GM06990 (cell line): ENCODE data around the gene CACNB1.

Source experiments
- DNase-seq: peaks from one replicate; pipeline ENCODE4 v3.0.0-alpha.2; 2011; ENCODE audit not compliant: insufficient read length; ENCODE audit errors: extremely low read depth
- H3K27me3 ChIP-seq: replicated peaks from 2 replicates; pipeline ENCODE4 v1.6.0; 2011; ENCODE audit warnings: low read length; ENCODE audit not compliant: control insufficient read depth, insufficient read depth
- H3K36me3 ChIP-seq: 2 replicates; pipeline ENCODE4 v1.5.1; 2011; ENCODE audit warnings: low read length; ENCODE audit not compliant: control insufficient read depth, insufficient read depth
- H3K4me3 ChIP-seq: replicated peaks from 2 replicates; pipeline ENCODE4 v1.5.1; 2011; ENCODE audit warnings: low read depth, mild to moderate bottlenecking, control low read depth, low read length
- TF ChIP-seq, protein P1 (sequence below): IDR thresholded peaks from 2 replicates; pipeline ENCODE4 v1.5.1; 2011; ENCODE audit warnings: low read length, control low read depth, mild to moderate bottlenecking, inconsistent platforms; ENCODE audit not compliant: insufficient read depth, poor library complexity, severe bottlenecking

Gene CACNB1

DNA sequence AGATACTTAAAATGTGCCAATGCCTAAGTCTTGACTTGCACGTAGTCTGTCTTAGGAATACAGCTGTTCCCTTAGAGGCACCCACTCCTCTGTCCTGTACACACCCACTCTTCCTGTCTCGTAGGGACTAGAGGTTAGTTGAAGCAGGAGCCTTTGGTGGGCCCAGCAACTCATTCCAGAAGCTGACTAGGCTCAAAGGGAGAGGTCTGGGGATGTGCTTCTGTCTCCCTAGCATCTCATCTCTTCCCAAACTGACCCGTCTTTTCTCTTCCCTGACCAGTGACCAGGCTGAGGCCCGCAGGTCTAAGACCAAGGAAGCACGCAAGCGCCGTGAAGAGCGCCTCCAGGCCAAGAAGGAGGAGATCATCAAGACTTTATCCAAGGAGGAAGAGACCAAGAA lies 6.8 kb upstream of the CACNB1 start:
- TF ChIP-seq, protein P1, sequence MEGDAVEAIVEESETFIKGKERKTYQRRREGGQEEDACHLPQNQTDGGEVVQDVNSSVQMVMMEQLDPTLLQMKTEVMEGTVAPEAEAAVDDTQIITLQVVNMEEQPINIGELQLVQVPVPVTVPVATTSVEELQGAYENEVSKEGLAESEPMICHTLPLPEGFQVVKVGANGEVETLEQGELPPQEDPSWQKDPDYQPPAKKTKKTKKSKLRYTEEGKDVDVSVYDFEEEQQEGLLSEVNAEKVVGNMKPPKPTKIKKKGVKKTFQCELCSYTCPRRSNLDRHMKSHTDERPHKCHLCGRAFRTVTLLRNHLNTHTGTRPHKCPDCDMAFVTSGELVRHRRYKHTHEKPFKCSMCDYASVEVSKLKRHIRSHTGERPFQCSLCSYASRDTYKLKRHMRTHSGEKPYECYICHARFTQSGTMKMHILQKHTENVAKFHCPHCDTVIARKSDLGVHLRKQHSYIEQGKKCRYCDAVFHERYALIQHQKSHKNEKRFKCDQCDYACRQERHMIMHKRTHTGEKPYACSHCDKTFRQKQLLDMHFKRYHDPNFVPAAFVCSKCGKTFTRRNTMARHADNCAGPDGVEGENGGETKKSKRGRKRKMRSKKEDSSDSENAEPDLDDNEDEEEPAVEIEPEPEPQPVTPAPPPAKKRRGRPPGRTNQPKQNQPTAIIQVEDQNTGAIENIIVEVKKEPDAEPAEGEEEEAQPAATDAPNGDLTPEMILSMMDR, result no peak
- DNase-seq, result no peak
- Histone ChIP-seq H3K27me3 (no peaks in the 10 kb centered on the region), H3K36me3 (peaks cover 27% of the 10 kb centered on the region), H3K4me3 (no peak overlapping the region)

DNA sequence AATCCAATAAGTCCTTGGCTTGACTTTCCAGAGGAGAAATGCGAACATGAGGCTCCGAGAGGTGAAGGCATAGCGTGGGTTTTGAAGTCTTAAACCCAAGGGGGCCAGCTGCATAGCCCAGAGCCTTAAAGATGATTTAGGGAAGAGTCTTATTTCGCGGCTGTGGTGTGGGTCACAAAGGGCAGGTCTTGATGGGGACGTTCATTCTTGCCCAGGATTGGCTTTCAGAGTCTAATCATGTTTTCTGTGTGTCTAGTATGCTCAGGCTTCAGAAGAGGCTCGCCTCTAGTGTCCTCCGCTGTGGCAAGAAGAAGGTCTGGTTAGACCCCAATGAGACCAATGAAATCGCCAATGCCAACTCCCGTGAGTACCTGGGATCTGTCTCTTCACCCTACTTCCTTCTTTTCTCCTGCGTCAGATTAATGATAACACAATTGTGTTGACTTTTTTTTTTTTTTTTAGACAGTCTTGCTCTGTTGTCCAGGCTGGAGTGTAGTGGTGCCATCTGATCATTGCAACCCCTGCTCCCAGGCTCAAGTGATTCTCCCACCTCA lies 3.6 kb upstream of the CACNB1 start:
- TF ChIP-seq, protein P1, result no peak

DNA sequence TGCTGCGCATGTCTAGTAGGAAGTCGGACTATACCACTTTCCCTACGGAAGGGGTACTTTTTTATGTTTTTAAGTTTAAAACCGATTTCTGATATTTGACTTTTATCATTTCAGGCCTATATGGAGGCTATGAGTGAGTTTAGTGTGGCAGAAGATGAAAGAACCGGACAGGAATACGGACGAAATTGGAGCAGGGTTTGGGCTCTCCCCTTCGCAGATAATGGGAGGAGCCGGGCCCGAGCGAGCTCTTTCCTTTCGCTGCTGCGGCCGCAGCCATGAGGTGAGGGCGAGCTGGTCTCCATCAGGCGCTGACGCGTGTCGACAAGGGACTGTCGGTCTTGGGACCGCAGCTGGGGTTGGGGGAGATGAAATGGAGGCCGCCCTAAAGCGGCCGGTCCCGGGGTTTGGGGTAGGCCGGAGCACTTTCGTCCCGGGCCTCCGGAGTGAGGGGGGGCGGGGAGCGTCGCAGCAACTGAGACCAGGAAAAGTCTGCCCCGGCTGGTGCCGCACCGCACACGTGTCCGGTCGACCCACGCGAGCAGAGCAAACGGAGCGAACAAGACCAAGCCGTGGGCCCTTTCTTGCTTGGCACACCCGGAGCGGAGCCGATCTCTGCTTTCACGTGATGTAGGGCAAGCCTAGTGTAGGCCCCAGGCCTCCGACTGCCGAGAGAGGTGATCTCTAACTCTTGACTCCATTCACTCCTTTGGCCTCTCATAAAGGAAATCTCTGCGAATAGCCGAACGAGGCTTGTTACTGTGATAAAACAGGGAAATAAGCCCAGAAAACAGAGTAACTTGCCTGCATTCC lies 2.8 kb upstream of the CACNB1 start, which contains the start of gene RPL19:
TSS of gene RPL19 (plus strand) at position 214 of the 810 bp plus-strand sequence. CDS start at position 276, 62 bp downstream.
- TF ChIP-seq, protein P1, result no peak
- Histone ChIP-seq H3K4me3 (peak within 1 kb of the TSS; percentile 100), H3K36me3 (peaks cover 27% of the 10 kb centered on the region), H3K27me3 (no peaks in the 10 kb centered on the region)
- DNase-seq, result peak; percentile 80

More for the DNA sequence above, 3.6 kb upstream of the CACNB1 start:
- Histone ChIP-seq H3K4me3 (peak overlapping the region; percentile 100), H3K27me3 (no peaks in the 10 kb centered on the region), H3K36me3 (peaks cover 27% of the 10 kb centered on the region)
- DNase-seq, result no peak

DNA sequence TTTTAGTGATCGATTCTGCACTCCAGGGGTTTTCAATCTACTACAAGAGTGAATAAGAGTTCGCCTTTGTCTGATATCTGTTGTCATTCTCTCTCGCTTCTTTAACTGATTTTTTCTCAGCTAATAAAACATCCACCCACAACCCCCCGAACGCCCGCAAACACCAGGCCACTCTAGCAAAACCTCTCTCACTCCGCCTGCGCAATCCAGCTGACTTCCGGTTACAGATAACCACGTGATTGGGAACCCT lies 2.3 kb upstream of the CACNB1 start:
- TF ChIP-seq, protein P1, result no peak
- no peaks in the 10 kb centered on the region for H3K27me3 ChIP-seq
- peaks cover 25% of the 10 kb centered on the region for H3K36me3 ChIP-seq
- peak; percentile 80 for DNase-seq
- H3K4me3 ChIP-seq, result peak overlapping the region; percentile 100

DNA sequence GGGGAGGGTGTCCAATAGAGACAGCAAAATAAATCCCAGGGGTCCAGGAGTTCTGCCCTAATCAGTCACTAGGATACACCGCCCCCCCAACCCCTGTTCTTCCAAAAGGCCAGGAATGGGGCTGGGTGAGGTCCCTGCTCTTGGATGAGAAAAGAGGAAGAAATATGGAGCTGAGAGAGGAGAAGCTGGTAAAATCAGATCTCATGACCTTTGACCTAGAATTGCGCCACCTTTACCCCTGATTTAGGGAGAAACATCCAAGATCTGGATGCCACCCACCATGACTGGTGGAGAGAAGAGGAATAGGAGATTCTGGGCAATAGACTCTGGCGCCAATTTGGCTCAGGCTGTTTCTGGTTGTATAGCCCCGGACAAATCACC lies 707 bp upstream of the CACNB1 start:
- no peak for DNase-seq
- TF ChIP-seq, protein P1, result no peak
- Histone ChIP-seq H3K27me3 (no peaks in the 10 kb centered on the region), H3K36me3 (peaks cover 14% of the 10 kb centered on the region), H3K4me3 (peak overlapping the region; percentile 79)
